ENCODE results near the gene RUNX2.

GRCh38 chr6:45458672-45459071 lies 130.5 kb downstream of the RUNX2 start:
- no peak for TF ChIP-seq CTCF (tag by site-specific recombination; IDR thresholded peaks at IDR 0.05)
- no peak for TF ChIP-seq TRIM28 (IDR thresholded peaks at IDR 0.05; ENCODE audit: borderline replicate concordance, low read length)
- TF ChIP-seq ZNF707 (tag by site-specific recombination; IDR thresholded peaks at IDR 0.05): no peak
- no peak for TF ChIP-seq RBAK (tag by site-specific recombination; IDR thresholded peaks at IDR 0.05)
- TF ChIP-seq MYNN (tag by site-specific recombination; IDR thresholded peaks at IDR 0.05; ENCODE audit: borderline replicate concordance): no peak
